Kidney epithelial cell (primary cell): ENCODE results near the gene RBM19. TPM values are rescaled to one million over a fixed set of nuclear protein-coding genes. Genes with fewer than 3 reads are reported as not detected.

ENCODE experiments used
- DNase-seq: peaks from one replicate; pipeline ENCODE4 v3.0.0-alpha.2; 2010; ENCODE audit warnings: low read depth
- H3K27me3 ChIP-seq: 2 replicates; pipeline ENCODE4 v1.6.0; 2011; ENCODE audit warnings: low read length; ENCODE audit not compliant: control insufficient read depth, insufficient read depth
- H3K36me3 ChIP-seq: 2 replicates; pipeline ENCODE4 v1.5.1; 2011; ENCODE audit warnings: low read length; ENCODE audit not compliant: control insufficient read depth, insufficient read depth
- H3K4me3 ChIP-seq: 2 replicates; pipeline ENCODE4 v1.5.1; 2011; ENCODE audit warnings: low read depth, mild to moderate bottlenecking, control low read depth, low read length
- CTCF ChIP-seq: IDR thresholded peaks from 2 replicates; pipeline ENCODE4 v1.5.1; 2011; ENCODE audit warnings: mild to moderate bottlenecking, moderate library complexity, low read length, control low read depth, inconsistent platforms; ENCODE audit not compliant: insufficient read depth, poor library complexity, severe bottlenecking
- total RNA-seq: library from RNA; depleted of rRNA; stranded (reverse); fragments of >200 nt; gene quantifications from 2 replicates; pipeline ENCODE4 v1.2.3, GENCODE V29; 2015

Gene RBM19
- total RNA-seq, 1 donor from 2014 or later = 30.9 TPM

DNA sequence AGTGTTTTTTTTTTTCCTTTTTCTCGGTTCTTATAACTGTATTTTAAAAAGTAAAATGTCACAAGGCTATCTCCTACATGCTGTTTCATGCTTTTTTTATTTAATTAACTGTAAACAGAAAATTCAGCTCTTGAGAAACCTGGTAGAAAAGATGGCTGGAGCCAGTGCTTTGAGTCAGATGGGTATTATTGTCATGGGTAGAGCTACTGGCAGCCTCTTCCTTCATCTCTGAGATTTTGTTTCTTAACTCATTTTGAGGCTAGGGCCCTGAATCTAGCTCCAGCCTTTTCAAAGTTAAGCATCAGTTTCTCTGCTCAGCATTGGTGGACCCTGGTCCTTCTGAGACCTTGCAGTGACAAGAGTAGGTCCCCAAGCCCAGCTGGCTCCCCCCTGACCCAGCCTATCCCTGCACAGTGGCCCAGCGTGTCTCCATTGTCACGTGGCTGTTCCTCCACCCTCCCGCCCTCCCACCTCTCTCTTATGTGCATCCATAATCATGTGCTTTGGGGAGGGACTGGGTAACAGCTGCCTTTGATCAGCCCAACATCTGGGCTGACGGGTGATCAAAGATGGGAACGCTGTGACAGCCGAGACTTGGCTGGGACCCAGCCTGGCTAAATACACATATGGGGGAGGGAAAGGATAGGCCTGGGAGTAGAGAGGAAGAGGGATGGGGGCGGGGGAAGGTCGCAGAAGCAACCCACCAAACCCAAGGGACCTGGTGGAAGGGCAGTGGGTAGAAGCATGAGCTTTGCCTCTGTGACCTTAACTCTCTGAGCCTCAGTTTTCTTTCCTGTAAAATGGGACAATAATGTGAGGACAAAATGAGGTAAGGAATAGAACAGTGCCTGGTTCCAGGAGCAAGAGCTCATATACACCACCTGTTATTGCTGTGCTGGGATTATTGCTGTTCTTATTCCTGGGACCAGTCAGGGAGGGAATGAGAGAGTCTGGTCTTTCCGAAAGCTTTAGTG lies 24.4 kb upstream of the RBM19 start:
- TF ChIP-seq CTCF = no peak
- Histone ChIP-seq H3K4me3 (no peak overlapping the region), H3K36me3 (no peaks in the 10 kb centered on the region), H3K27me3 (no peaks in the 10 kb centered on the region)
- DNase-seq = no peak

- no peak overlapping the region for H3K4me3 ChIP-seq
- no peaks in the 10 kb centered on the region for H3K36me3 ChIP-seq
- no peaks in the 10 kb centered on the region for H3K27me3 ChIP-seq
- no peak for TF ChIP-seq CTCF
- DNase-seq = no peak
Measured at GRCh38 chr12:113988976-113989375, 22.9 kb upstream of the RBM19 start.

DNA sequence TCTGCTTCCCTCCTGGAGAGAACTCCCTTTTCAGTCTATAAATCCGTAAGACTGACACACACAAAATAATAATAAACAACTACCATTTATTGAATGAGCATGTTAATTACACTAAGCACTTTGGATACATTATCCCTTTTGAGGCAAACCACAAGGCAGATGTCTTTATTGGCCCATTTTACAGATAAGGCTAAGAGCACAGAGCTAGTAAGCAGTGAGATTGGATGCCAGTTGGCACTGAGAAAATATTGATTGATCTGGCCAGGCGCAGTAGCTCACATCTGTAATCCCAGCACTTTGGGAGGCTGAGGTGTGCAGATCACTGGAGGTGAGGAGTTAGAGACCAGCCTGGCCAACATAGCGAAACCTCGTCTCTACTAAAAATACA lies 21.9 kb upstream of the RBM19 start:
- DNase-seq = no peak
- TF ChIP-seq CTCF = no peak
- no peak overlapping the region for H3K4me3 ChIP-seq
- no peaks in the 10 kb centered on the region for H3K27me3 ChIP-seq
- no peaks in the 10 kb centered on the region for H3K36me3 ChIP-seq

GRCh38 chr12:113987261-113988063 lies 21.3 kb upstream of the RBM19 start:
- Histone ChIP-seq H3K36me3 (no peaks in the 10 kb centered on the region), H3K27me3 (no peaks in the 10 kb centered on the region), H3K4me3 (no peak overlapping the region)
- no peak for DNase-seq
- TF ChIP-seq CTCF = no peak

GRCh38 chr12:113984464-113984863 lies 18.3 kb upstream of the RBM19 start:
- no peak for TF ChIP-seq CTCF
- no peaks in the 10 kb centered on the region for H3K36me3 ChIP-seq
- H3K4me3 ChIP-seq = no peak overlapping the region
- DNase-seq = no peak
- H3K27me3 ChIP-seq = no peaks in the 10 kb centered on the region
